HG02571 (cell line): ENCODE results near the gene CHAD.
"Not testable (repeated sequence)": the region's sequence is repeated elsewhere in the genome, so short reads cannot be mapped to it uniquely, and the experiment has no call there.

Experiments
- ATAC-seq: cut with Tn5 transposase; IDR thresholded peaks from one replicate; pipeline ENCODE4 v1.9.1; 2021; ENCODE audit warnings: mild to moderate bottlenecking, moderate library complexity; ENCODE audit not compliant: unreplicated experiment

The CHAD gene

GRCh38 chr17:50475775-50476544 lies 7.3 kb upstream of the CHAD start:
- ATAC-seq: not testable (repeated sequence)

GRCh38 chr17:50475362-50475761 lies 6.7 kb upstream of the CHAD start:
- no peak for ATAC-seq

- no peak for ATAC-seq
Measured at GRCh38 chr17:50474523-50474922, 5.8 kb upstream of the CHAD start.

- no peak for ATAC-seq
Measured at GRCh38 chr17:50473901-50474300, 5.2 kb upstream of the CHAD start.

GRCh38 chr17:50472761-50473161 lies 4.1 kb upstream of the CHAD start:
- ATAC-seq: not testable (repeated sequence)

- ATAC-seq: no peak
Measured at GRCh38 chr17:50472286-50472685, 3.6 kb upstream of the CHAD start.

- ATAC-seq: no peak
Measured at GRCh38 chr17:50471009-50471905, 2.6 kb upstream of the CHAD start.

- no peak for ATAC-seq
Measured at GRCh38 chr17:50470426-50470825, 1.7 kb upstream of the CHAD start.

- no peak for ATAC-seq
Measured at GRCh38 chr17:50469671-50470305, 1.1 kb upstream of the CHAD start.

- no peak for ATAC-seq
Measured at GRCh38 chr17:50469208-50469605, 527 bp upstream of the CHAD start.

- ATAC-seq: no peak
Measured at GRCh38 chr17:50467855-50468303, 801 bp downstream of the CHAD start.

GRCh38 chr17:50467114-50467854 lies 1.4 kb downstream of the CHAD start:
- no peak for ATAC-seq

- no peak for ATAC-seq
Measured at GRCh38 chr17:50466371-50467113, 2.1 kb downstream of the CHAD start.

- no peak for ATAC-seq
Measured at GRCh38 chr17:50465635-50466034, 3.0 kb downstream of the CHAD start.

- no peak for ATAC-seq
Measured at GRCh38 chr17:50465171-50465570, 3.5 kb downstream of the CHAD start.

- no peak for ATAC-seq
Measured at GRCh38 chr17:50464736-50465135, 3.9 kb downstream of the CHAD start.

GRCh38 chr17:50464121-50464520 lies 4.6 kb downstream of the CHAD start:
- no peak for ATAC-seq

GRCh38 chr17:50462446-50462845 lies 6.2 kb downstream of the CHAD start:
- ATAC-seq: no peak

GRCh38 chr17:50461550-50462132 lies 7.0 kb downstream of the CHAD start:
- ATAC-seq: no peak
